KMS-11 (cell line): Measurements from ENCODE around the gene TMEM47.

Experiments used
- H2AFZ ChIP-seq: fragments of 200-600 bp; sonication (generic); 2 replicates; pipeline ENCODE4 v1.6.1; 2016; ENCODE audit warnings: antibody characterized with exemption, mixed run types, low read depth
- H3K27ac ChIP-seq: fragments of 200-600 bp; sonication (generic); 2 replicates; pipeline ENCODE4 v1.6.1; 2016; ENCODE audit warnings: mild to moderate bottlenecking, mixed run types
- H3K27me3 ChIP-seq: fragments of 200-600 bp; sonication (generic); 2 replicates; pipeline ENCODE4 v1.6.1; 2017; ENCODE audit warnings: mild to moderate bottlenecking, low read depth, mixed run types, moderate library complexity; ENCODE audit not compliant: insufficient read depth
- H3K36me3 ChIP-seq: fragments of 200-600 bp; sonication (generic); 2 replicates; pipeline ENCODE4 v1.6.1; 2017; ENCODE audit warnings: mild to moderate bottlenecking, mixed run types; ENCODE audit not compliant: insufficient read depth
- H3K4me1 ChIP-seq: fragments of 200-600 bp; sonication (generic); 2 replicates; pipeline ENCODE4 v1.6.1; 2016; ENCODE audit warnings: mild to moderate bottlenecking, low read depth, mixed run types; ENCODE audit not compliant: poor library complexity, severe bottlenecking
- H3K4me2 ChIP-seq: fragments of 200-600 bp; sonication (generic); 2 replicates; pipeline ENCODE4 v1.7.0; 2016; ENCODE audit warnings: mild to moderate bottlenecking, mixed run types
- H3K4me3 ChIP-seq: fragments of 200-600 bp; sonication (generic); IDR thresholded peaks from 2 replicates; pipeline ENCODE4 v1.6.1; 2017; ENCODE audit warnings: low read depth, low read length, mixed read lengths; ENCODE audit not compliant: insufficient read depth
- H3K79me2 ChIP-seq: fragments of 200-600 bp; sonication (generic); 2 replicates; pipeline ENCODE4 v1.6.1; 2016; ENCODE audit warnings: low read depth, mixed run types; ENCODE audit not compliant: insufficient read depth
- H3K9ac ChIP-seq: fragments of 200-600 bp; sonication (generic); 2 replicates; pipeline ENCODE4 v1.6.1; 2016; ENCODE audit warnings: mild to moderate bottlenecking, mixed run types
- H4K20me1 ChIP-seq: fragments of 200-600 bp; sonication (generic); 2 replicates; pipeline ENCODE4 v1.6.1; 2016; ENCODE audit warnings: mild to moderate bottlenecking, mixed run types; ENCODE audit not compliant: insufficient read depth
- CTCF ChIP-seq: fragments of 200-600 bp; sonication (generic); conservative IDR thresholded peaks from 2 replicates; pipeline ENCODE4 v1.6.1; 2017; ENCODE audit warnings: low read depth, mild to moderate bottlenecking, antibody characterized with exemption, low read length, moderate library complexity, mixed read lengths

Gene TMEM47

GRCh38 chrX:34656842-34657725 is at the start of gene TMEM47:
TMEM47 (minus strand) TSS chrX:34657285; CDS start chrX:34657029, 256 bp downstream.
- peak within 1 kb of the TSS; percentile 78 for H2AFZ ChIP-seq
- H3K36me3 ChIP-seq = no peaks in the 10 kb centered on the region
- H4K20me1 ChIP-seq = no peaks in the 10 kb centered on the region
- no peak within 1 kb of the TSS for H3K4me3 ChIP-seq
- TF ChIP-seq CTCF = no peak
- H3K4me2 ChIP-seq = peak within 1 kb of the TSS; percentile 78
- no peak within 1 kb of the TSS for H3K27ac ChIP-seq
- no peaks in the 10 kb centered on the region for H3K27me3 ChIP-seq
- H3K4me1 ChIP-seq = peaks cover 7% of the 10 kb centered on the region
- H3K9ac ChIP-seq = peak within 1 kb of the TSS; percentile 42; the same call in 1 of the 2 replicates
- H3K79me2 ChIP-seq = no peaks in the 10 kb centered on the region

- H3K27me3 ChIP-seq = no peaks in the 10 kb centered on the region
- H2AFZ ChIP-seq = no peak overlapping the region
- no peaks in the 10 kb centered on the region for H3K79me2 ChIP-seq
- H3K4me2 ChIP-seq = no peak overlapping the region
- TF ChIP-seq CTCF = no peak
- H4K20me1 ChIP-seq = no peaks in the 10 kb centered on the region
- no peak overlapping the region for H3K4me3 ChIP-seq
- no peak overlapping the region for H3K9ac ChIP-seq
- H3K4me1 ChIP-seq = no peaks in the 10 kb centered on the region
- H3K36me3 ChIP-seq = no peaks in the 10 kb centered on the region
- no peak overlapping the region for H3K27ac ChIP-seq
These were observed 30.0 kb upstream of the TMEM47 start for GRCh38 chrX:34687095-34687494.

- H3K27me3 ChIP-seq = no peaks in the 10 kb centered on the region
These were observed 2.5 kb upstream of the TMEM47 start for GRCh38 chrX:34659575-34659974.

GRCh38 chrX:34658326-34658725 is 1.2 kb upstream of the TMEM47 start:
- Histone ChIP-seq H2AFZ (no peak overlapping the region), H4K20me1 (no peaks in the 10 kb centered on the region), H3K36me3 (no peaks in the 10 kb centered on the region), H3K4me1 (peaks cover 7% of the 10 kb centered on the region), H3K27ac (no peak overlapping the region), H3K9ac (no peak overlapping the region), H3K27me3 (no peaks in the 10 kb centered on the region), H3K4me3 (no peak overlapping the region), H3K4me2 (no peak overlapping the region), H3K79me2 (no peaks in the 10 kb centered on the region)
- no peak for TF ChIP-seq CTCF

More at GRCh38 chrX:34659575-34659974, 2.5 kb upstream of the TMEM47 start:
- H3K4me2 ChIP-seq = no peak overlapping the region
- H3K36me3 ChIP-seq = no peaks in the 10 kb centered on the region
- TF ChIP-seq CTCF = no peak
- H3K9ac ChIP-seq = no peak overlapping the region
- no peak overlapping the region for H3K4me3 ChIP-seq
- no peaks in the 10 kb centered on the region for H3K79me2 ChIP-seq
- H3K4me1 ChIP-seq = peaks cover 7% of the 10 kb centered on the region
- H3K27ac ChIP-seq = no peak overlapping the region
- no peak overlapping the region for H2AFZ ChIP-seq
- H4K20me1 ChIP-seq = no peaks in the 10 kb centered on the region
